CD14-positive monocyte (primary cell): ENCODE data around the gene PFDN2. TPM values are rescaled to one million over a fixed set of nuclear protein-coding genes. Genes with fewer than 3 reads are reported as not detected.
A peak's percentile ranks its signal among the peaks of the same experiment; 100 is the strongest.

Experiments
- DNase-seq, 3 donors: peaks; one replicate each; pipeline ENCODE4 v3.0.0-alpha.2; 2011 to 2022
- H2AFZ ChIP-seq: 2 replicates; pipeline ENCODE4 v1.6.0; 2012; ENCODE audit warnings: mild to moderate bottlenecking, low read depth, low read length, inconsistent platforms; ENCODE audit not compliant: insufficient read depth, poor library complexity, severe bottlenecking
- H3K27ac ChIP-seq, 2 donors: 1 replicate in 1 of 2; 2 replicates in 1 of 2; pipeline ENCODE4 v1.5.1; 2012 to 2013; ENCODE audit warnings: low read length in 2 of 2, control low read depth in 1 of 2, inconsistent platforms in 1 of 2, low read depth in 1 of 2, mild to moderate bottlenecking in 1 of 2
- H3K27me3 ChIP-seq, 2 donors: one replicate each; pipeline versions ENCODE4 v1.6.0 to v1.6.1; 2011 to 2013; ENCODE audit warnings: low read length in 2 of 2; ENCODE audit not compliant: control insufficient read depth in 2 of 2, insufficient read depth in 2 of 2
- H3K36me3 ChIP-seq, 2 donors: replicated peaks in 1 of 2; 1 replicate in 1 of 2; 2 replicates in 1 of 2; pipeline versions ENCODE4 v1.5.1 to v1.6.1; 2012 to 2013; ENCODE audit warnings: low read length in 2 of 2, control low read depth in 1 of 2, inconsistent platforms in 1 of 2, mild to moderate bottlenecking in 1 of 2; ENCODE audit not compliant: insufficient read depth in 2 of 2, control insufficient read depth in 1 of 2
- H3K4me1 ChIP-seq, 2 donors: 1 replicate in 1 of 2; 2 replicates in 1 of 2; pipeline versions ENCODE4 v1.5.1 to v1.6.1; 2012 to 2013; ENCODE audit warnings: low read length in 2 of 2, control low read depth in 1 of 2, inconsistent platforms in 1 of 2, mild to moderate bottlenecking in 1 of 2, moderate library complexity in 1 of 2; ENCODE audit not compliant: insufficient read depth in 2 of 2, control insufficient read depth in 1 of 2
- H3K4me2 ChIP-seq: replicated peaks from 2 replicates; pipeline ENCODE3; 2012; ENCODE audit warnings: low read length, moderate library complexity, mild to moderate bottlenecking; ENCODE audit not compliant: poor library complexity, severe bottlenecking; ENCODE audit errors: extremely low read depth
- H3K4me3 ChIP-seq, 3 experiments: fragments of 200-600 bp in 1 of 3; sonication (generic) in 1 of 3; replicated peaks in 1 of 3; 1 replicate in 2 of 3; 2 replicates in 1 of 3; pipeline ENCODE4 v1.5.1; 2011 to 2013; ENCODE audit warnings: low read length in 3 of 3, mild to moderate bottlenecking in 3 of 3, control low read depth in 2 of 3, low read depth in 2 of 3, inconsistent platforms in 1 of 3, moderate library complexity in 1 of 3
- H3K79me2 ChIP-seq: 2 replicates; pipeline ENCODE4 v1.6.0; 2012; ENCODE audit warnings: mild to moderate bottlenecking, control low read depth, inconsistent platforms, low read length, moderate library complexity; ENCODE audit not compliant: insufficient read depth
- H3K9ac ChIP-seq: 2 replicates; pipeline ENCODE4 v1.6.0; 2017; ENCODE audit warnings: low read length, mild to moderate bottlenecking; ENCODE audit not compliant: insufficient read depth, poor library complexity, severe bottlenecking
- H3K9me3 ChIP-seq, 2 donors: replicated peaks in 1 of 2; 1 replicate in 1 of 2; 2 replicates in 1 of 2; pipeline versions ENCODE4 v1.5.1 to v1.6.1; 2012 to 2013; ENCODE audit warnings: low read length in 2 of 2, control low read depth in 1 of 2; ENCODE audit not compliant: control insufficient read depth in 1 of 2, insufficient read depth in 1 of 2
- H4K20me1 ChIP-seq: 2 replicates; pipeline ENCODE4 v1.6.0; 2012; ENCODE audit warnings: mild to moderate bottlenecking, low read length, control low read depth, moderate library complexity; ENCODE audit not compliant: insufficient read depth
- H3K27ac Mint-ChIP-seq, 7 donors: one replicate each; pipeline ENCODE4 v1.8.0; 2020; ENCODE audit warnings: mild to moderate bottlenecking in 7 of 7, mixed read lengths in 7 of 7, moderate library complexity in 6 of 7, inconsistent platforms in 2 of 7
- H3K27me3 Mint-ChIP-seq, 3 donors: one replicate each; pipeline ENCODE4 v1.8.0; 2021 to 2022; ENCODE audit warnings: low read depth in 3 of 3, mild to moderate bottlenecking in 3 of 3, mixed read lengths in 3 of 3, moderate library complexity in 3 of 3, inconsistent platforms in 1 of 3
- H3K36me3 Mint-ChIP-seq, 2 donors: one replicate each; pipeline ENCODE4 v1.8.0; 2020; ENCODE audit warnings: mixed read lengths in 2 of 2, inconsistent platforms in 1 of 2, mild to moderate bottlenecking in 1 of 2
- H3K4me1 Mint-ChIP-seq: one replicate; pipeline ENCODE4 v1.8.0; 2020; ENCODE audit warnings: mild to moderate bottlenecking, mixed read lengths
- H3K4me3 Mint-ChIP-seq, 2 donors: one replicate each; pipeline ENCODE4 v1.8.0; 2020; ENCODE audit warnings: mild to moderate bottlenecking in 2 of 2, mixed read lengths in 2 of 2, moderate library complexity in 1 of 2
- H3K9me3 Mint-ChIP-seq, 7 donors: one replicate each; pipeline ENCODE4 v1.8.0; 2020 to 2022; ENCODE audit warnings: mixed read lengths in 7 of 7, mild to moderate bottlenecking in 6 of 7, moderate library complexity in 6 of 7, inconsistent platforms in 2 of 7
- CTCF ChIP-seq: fragments of 200-600 bp; IDR thresholded peaks from one replicate; pipeline ENCODE4 v1.8.0; 2022; ENCODE audit warnings: antibody characterized with exemption, mild to moderate bottlenecking
- WGBS: methylation state at CpG from one replicate; pipeline ENCODE4 v1.1.5; 2013; ENCODE audit warnings: missing lambda C conversion rate; ENCODE audit not compliant: insufficient coverage; 5-methylcytosine and 5-hydroxymethylcytosine counted together
- intact Hi-C, 2 donors: fragments of 100-400 bp; cut with micrococcal nuclease; formaldehyde crosslinking; loops; one replicate each; pipeline versions ENCODE4 v1.15.0 to v1.15.1; 2023
- polyA plus RNA-seq, 3 donors: library from polyadenylated mRNA; depleted of rRNA in 1 of 3; unstranded in 2 of 3; stranded (reverse) in 1 of 3; fragments of 300-500 nt in 2 of 3; fragments of >200 nt in 1 of 3; fragmentation: Illumina TruSeq in 2 of 3; gene quantifications; 1 replicate in 2 of 3; 2 replicates in 1 of 3; pipeline ENCODE4 v1.2.3, GENCODE V29; 2012 to 2021

The PFDN2 gene
- polyA plus RNA-seq, 3 donors: 59.1 to 80.7 (median 65.6) TPM

DNA sequence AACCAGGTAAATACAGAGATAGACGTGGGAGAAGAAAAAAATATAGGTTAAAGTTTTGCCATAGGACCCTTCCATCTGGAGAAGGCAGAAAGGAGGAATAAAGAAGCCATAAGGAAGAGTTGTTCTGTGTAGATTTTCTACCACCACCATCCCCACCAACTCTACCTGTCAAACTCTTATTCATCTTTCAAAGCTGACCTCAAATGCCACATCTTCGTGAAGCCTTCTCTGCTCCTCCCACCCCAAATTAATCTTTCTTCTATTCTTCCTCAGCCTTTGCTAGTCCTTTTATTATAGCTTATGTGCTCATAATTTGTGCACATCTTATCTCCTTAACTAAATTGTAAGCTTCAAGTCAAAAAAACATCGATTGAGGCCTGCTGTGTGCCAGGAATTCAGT lies 27.2 kb downstream of the PFDN2 start:
- H3K4me1 Mint-ChIP-seq: peaks cover 52% of the 10 kb centered on the region
- WGBS: 100% methylated on average over 2 of the region's 3 CpGs
- Histone ChIP-seq H3K4me3 (no peak overlapping the region), H3K79me2 (no peaks in the 10 kb centered on the region), H3K9ac (no peak overlapping the region), H3K36me3 (no peaks in the 10 kb centered on the region), H3K9me3 (no peaks in the 10 kb centered on the region), H3K4me2 (no peak overlapping the region), H3K4me1 (peaks cover 20 to 28% of the 10 kb centered on the region in 2 donors), H2AFZ (no peak overlapping the region), H3K27ac (no peak overlapping the region), H4K20me1 (no peaks in the 10 kb centered on the region), H3K27me3 (no peaks in the 10 kb centered on the region)
- H3K36me3 Mint-ChIP-seq: peaks cover 3% of the 10 kb centered on the region in 2 donors
- peaks cover 1 to 7% (median 4%) of the 10 kb centered on the region in 3 donors for H3K27me3 Mint-ChIP-seq
- H3K9me3 Mint-ChIP-seq: peaks cover 0 to 2% (median 0%) of the 10 kb centered on the region in 7 donors
- intact Hi-C loops: no loop called here
- DNase-seq: no peak
- no peak overlapping the region for H3K4me3 Mint-ChIP-seq
- no peak for TF ChIP-seq CTCF
- H3K27ac Mint-ChIP-seq: no peak overlapping the region

- intact Hi-C loops: no loop called here
- Histone ChIP-seq H3K27ac (no peak overlapping the region), H3K27me3 (no peaks in the 10 kb centered on the region), H3K4me2 (no peak overlapping the region), H3K4me3 (no peak overlapping the region), H3K9ac (no peak overlapping the region), H3K79me2 (no peaks in the 10 kb centered on the region), H3K4me1 (peaks cover 20 to 25% of the 10 kb centered on the region in 2 donors), H4K20me1 (no peaks in the 10 kb centered on the region), H2AFZ (no peak overlapping the region), H3K9me3 (no peaks in the 10 kb centered on the region), H3K36me3 (no peaks in the 10 kb centered on the region)
- Mint-ChIP-seq H3K9me3 (peaks cover 0 to 2% (median 0%) of the 10 kb centered on the region in 7 donors), H3K27ac (peak overlapping the region in 1 of 7 donors; percentile 15), H3K4me1 (peaks cover 47% of the 10 kb centered on the region), H3K4me3 (no peak overlapping the region), H3K36me3 (peaks cover 3% of the 10 kb centered on the region in 2 donors), H3K27me3 (peaks cover 1 to 7% (median 4%) of the 10 kb centered on the region in 3 donors)
- 89% methylated on average over 1 of the region's 5 CpGs for WGBS
- TF ChIP-seq CTCF: no peak
- DNase-seq: no peak
These were observed 27.9 kb downstream of the PFDN2 start for GRCh38 chr1:161089938-161090337.
